ENCODE results near the gene DLGAP1.

DNA sequence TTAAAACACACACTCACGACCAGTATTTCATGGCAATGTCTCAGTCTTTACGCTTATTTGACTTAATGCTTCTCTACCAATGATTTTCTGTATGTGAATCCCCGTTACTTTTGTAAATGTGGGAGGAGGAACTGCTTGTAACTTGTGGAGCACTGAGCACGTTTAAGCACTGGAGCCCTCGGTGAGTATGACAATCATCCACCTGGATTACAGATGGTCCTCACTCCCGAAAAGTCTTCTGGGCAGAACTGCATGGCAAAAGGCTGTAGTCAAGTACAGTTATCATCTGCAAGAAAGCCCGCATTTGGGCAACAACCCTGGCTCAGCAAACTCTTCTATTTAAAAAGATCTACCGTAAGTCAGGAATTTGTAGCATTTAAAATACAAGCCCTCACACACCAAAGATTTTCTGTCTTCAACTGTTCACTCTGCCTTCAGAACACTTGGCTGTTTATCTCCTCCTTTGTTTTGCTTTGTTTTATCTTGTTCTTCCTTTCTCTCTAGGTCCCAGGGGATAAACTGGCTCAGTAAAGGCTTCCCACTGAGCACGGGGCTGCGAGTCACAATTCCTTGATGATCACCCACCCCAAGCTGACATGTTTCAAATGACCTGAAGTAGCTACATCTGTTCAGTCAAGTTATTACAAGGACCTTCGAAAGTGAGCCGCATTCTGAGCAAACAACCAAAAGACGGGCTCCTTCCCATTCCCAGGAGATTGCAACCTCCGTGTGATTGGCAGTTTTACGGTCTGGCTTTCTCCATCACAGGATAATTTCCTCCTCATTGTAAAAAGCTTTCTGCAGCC is 102.2 kb downstream of the DLGAP1 start:
- TF ChIP-seq, protein P1, sequence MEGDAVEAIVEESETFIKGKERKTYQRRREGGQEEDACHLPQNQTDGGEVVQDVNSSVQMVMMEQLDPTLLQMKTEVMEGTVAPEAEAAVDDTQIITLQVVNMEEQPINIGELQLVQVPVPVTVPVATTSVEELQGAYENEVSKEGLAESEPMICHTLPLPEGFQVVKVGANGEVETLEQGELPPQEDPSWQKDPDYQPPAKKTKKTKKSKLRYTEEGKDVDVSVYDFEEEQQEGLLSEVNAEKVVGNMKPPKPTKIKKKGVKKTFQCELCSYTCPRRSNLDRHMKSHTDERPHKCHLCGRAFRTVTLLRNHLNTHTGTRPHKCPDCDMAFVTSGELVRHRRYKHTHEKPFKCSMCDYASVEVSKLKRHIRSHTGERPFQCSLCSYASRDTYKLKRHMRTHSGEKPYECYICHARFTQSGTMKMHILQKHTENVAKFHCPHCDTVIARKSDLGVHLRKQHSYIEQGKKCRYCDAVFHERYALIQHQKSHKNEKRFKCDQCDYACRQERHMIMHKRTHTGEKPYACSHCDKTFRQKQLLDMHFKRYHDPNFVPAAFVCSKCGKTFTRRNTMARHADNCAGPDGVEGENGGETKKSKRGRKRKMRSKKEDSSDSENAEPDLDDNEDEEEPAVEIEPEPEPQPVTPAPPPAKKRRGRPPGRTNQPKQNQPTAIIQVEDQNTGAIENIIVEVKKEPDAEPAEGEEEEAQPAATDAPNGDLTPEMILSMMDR (IDR thresholded peaks at IDR 0.05; ENCODE audit: low read depth, low read length) = no peak
- no peak for TF ChIP-seq EZH2phosphoT487 (IDR thresholded peaks at IDR 0.05; ENCODE audit: low read depth)
